Vagina (tissue), 2 donors: Measurements from ENCODE around the gene C16orf86. TPM values are rescaled to one million over a fixed set of nuclear protein-coding genes. Genes with fewer than 3 reads are reported as not detected.

ENCODE experiments used
- DNase-seq, 2 donors: peaks; one replicate each; pipeline ENCODE4 v3.0.0-alpha.2; 2017; ENCODE audit errors: extremely low spot score in 2 of 2
- H3K27ac ChIP-seq: fragments of 200-600 bp; sonication (generic); one replicate; pipeline ENCODE4 v1.5.1; 2019
- H3K27me3 ChIP-seq: fragments of 200-600 bp; sonication (generic); one replicate; pipeline ENCODE4 v1.5.1; 2019
- H3K36me3 ChIP-seq, 2 donors: fragments of 200-600 bp; sonication (generic); one replicate each; pipeline ENCODE4 v1.5.1; 2017 to 2019
- H3K4me1 ChIP-seq: fragments of 200-600 bp; sonication (generic); one replicate; pipeline ENCODE4 v1.5.1; 2019
- H3K4me3 ChIP-seq, 2 donors: fragments of 200-600 bp; sonication (generic); 1 replicate in 1 of 2; 2 replicates in 1 of 2; pipeline ENCODE4 v1.5.1; 2016 to 2019
- H3K9me3 ChIP-seq: fragments of 200-600 bp; sonication (generic); one replicate; pipeline ENCODE4 v1.5.1; 2019
- POLR2A ChIP-seq, 2 donors: fragments of 450-650 bp; IDR thresholded peaks; one replicate each; pipeline ENCODE4 v1.6.1; 2017; ENCODE audit warnings: antibody characterized with exemption in 2 of 2, mild to moderate bottlenecking in 2 of 2, moderate library complexity in 2 of 2
- POLR2AphosphoS5 ChIP-seq, 2 donors: sonication (generic); formaldehyde crosslinking; IDR thresholded peaks; one replicate each; pipeline ENCODE4 v1.9.0; 2017; ENCODE audit warnings: antibody characterized with exemption in 2 of 2, mild to moderate bottlenecking in 2 of 2, low read depth in 1 of 2; ENCODE audit not compliant: insufficient read depth in 1 of 2
- intact Hi-C: fragments of 100-400 bp; cut with DNase I; formaldehyde crosslinking; loops from one replicate; pipeline ENCODE4 v1.15.1; 2023
- total RNA-seq: library from RNA; depleted of rRNA; stranded (reverse); fragments of >200 nt; gene quantifications from one replicate; pipeline ENCODE4 v1.2.3, GENCODE V29; 2016
- TF ChIP-seq, protein P1 (sequence below), 3 experiments: fragments of 450-650 bp in 2 of 3; fragments of 200-600 bp in 1 of 3; sonication (generic) in 1 of 3; IDR thresholded peaks; one replicate each; pipeline ENCODE4 v1.5.1; 2017 to 2019; ENCODE audit warnings: antibody characterized with exemption in 3 of 3, mild to moderate bottlenecking in 2 of 3, moderate library complexity in 2 of 3

The C16orf86 gene
- total RNA-seq, 1 donor from 2014 or later: 10.3 TPM

DNA sequence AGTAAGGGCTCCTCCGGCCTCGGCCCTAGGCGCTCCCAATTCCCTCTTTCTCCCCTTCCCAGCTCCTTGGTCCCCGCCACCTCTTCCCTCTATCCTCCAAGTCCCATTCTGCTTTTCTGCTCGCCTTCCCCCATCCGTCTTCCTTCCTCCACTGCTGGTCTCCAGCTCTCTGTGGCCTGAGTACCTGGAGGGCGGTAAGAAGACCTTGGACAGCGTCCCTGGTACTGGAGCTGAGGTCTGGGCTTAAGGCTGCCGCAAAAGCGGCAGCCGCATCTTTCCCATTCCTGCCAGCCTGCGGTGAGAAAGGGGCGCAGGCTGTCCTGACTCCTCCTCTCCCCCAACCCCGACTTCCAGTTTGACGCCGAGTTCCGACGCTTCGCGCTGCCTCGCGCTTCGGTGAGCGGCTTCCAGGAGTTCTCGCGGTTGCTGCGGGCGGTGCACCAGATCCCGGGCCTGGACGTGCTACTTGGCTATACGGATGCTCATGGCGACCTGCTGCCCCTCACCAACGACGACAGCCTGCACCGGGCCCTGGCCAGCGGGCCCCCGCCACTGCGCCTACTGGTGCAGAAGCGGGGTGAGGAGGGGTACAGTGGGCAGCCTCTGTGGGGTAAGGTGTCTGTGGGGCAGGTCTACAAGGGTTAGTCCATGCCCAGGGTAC lies 5.4 kb upstream of the C16orf86 start:
- no peak for DNase-seq
- TF ChIP-seq, protein P1, sequence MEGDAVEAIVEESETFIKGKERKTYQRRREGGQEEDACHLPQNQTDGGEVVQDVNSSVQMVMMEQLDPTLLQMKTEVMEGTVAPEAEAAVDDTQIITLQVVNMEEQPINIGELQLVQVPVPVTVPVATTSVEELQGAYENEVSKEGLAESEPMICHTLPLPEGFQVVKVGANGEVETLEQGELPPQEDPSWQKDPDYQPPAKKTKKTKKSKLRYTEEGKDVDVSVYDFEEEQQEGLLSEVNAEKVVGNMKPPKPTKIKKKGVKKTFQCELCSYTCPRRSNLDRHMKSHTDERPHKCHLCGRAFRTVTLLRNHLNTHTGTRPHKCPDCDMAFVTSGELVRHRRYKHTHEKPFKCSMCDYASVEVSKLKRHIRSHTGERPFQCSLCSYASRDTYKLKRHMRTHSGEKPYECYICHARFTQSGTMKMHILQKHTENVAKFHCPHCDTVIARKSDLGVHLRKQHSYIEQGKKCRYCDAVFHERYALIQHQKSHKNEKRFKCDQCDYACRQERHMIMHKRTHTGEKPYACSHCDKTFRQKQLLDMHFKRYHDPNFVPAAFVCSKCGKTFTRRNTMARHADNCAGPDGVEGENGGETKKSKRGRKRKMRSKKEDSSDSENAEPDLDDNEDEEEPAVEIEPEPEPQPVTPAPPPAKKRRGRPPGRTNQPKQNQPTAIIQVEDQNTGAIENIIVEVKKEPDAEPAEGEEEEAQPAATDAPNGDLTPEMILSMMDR (IDR thresholded peaks at IDR 0.05): no peak
- TF ChIP-seq POLR2A (IDR thresholded peaks at IDR 0.05): no peak
- TF ChIP-seq POLR2AphosphoS5 (IDR thresholded peaks at IDR 0.05; ENCODE audit: insufficient read depth in 1 of 2, low read depth in 1 of 2): no peak
- Histone ChIP-seq H3K4me3 (peak overlapping the region; percentile 84 to 99), H3K27ac (peak overlapping the region; percentile 72), H3K36me3 (peaks cover 0 to 10% of the 10 kb centered on the region in 2 donors), H3K27me3 (no peaks in the 10 kb centered on the region), H3K4me1 (peaks cover 43% of the 10 kb centered on the region), H3K9me3 (no peaks in the 10 kb centered on the region)
- intact Hi-C loops: no loop called here

DNA sequence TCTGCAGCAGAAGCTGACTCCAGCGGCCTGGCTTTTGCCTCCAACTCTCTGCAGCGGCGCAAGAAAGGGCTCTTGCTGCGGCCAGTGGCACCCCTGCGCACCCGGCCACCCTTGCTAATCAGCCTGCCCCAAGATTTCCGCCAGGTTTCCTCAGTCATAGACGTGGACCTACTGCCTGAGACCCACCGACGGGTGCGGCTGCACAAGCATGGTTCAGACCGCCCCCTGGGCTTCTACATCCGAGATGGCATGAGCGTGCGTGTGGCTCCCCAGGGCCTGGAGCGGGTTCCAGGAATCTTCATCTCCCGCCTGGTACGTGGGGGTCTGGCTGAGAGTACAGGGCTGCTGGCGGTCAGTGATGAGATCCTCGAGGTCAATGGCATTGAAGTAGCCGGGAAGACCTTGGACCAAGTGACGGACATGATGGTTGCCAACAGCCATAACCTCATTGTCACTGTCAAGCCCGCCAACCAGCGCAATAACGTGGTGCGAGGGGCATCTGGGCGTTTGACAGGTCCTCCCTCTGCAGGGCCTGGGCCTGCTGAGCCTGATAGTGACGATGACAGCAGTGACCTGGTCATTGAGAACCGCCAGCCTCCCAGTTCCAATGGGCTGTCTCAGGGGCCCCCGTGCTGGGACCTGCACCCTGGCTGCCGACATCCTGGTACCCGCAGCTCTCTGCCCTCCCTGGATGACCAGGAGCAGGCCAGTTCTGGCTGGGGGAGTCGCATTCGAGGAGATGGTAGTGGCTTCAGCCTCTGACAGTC lies 4.5 kb upstream of the C16orf86 start:
- peaks cover 49% of the 10 kb centered on the region for H3K4me1 ChIP-seq
- no peaks in the 10 kb centered on the region for H3K27me3 ChIP-seq
- peak overlapping the region in 1 of 2 donors; percentile 84 for H3K4me3 ChIP-seq
- intact Hi-C loops: no loop called here
- H3K27ac ChIP-seq: no peak overlapping the region
- no peak for DNase-seq
- TF ChIP-seq, protein P1 (IDR thresholded peaks at IDR 0.05): no peak
- H3K9me3 ChIP-seq: no peaks in the 10 kb centered on the region
- peaks cover 0 to 6% of the 10 kb centered on the region in 2 donors for H3K36me3 ChIP-seq

DNA sequence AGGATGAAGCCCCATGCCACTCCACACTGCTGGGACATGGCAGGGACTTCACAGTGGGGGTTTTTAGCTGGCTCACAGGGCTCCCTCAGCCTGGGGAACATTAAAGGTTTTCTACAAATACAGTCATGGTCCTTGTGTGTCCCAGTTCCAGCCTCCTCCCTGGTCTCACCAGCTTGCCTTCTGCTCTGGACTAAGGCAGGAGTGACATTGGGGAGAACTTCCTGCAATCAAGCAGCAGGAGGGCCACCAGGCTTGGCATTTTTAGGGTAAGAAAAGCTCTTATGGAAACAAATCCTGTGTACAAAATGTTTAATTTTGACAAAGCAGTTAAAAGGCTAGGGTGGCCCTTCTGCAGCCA lies 4.0 kb upstream of the C16orf86 start:
- Histone ChIP-seq H3K4me1 (peaks cover 55% of the 10 kb centered on the region), H3K27me3 (no peaks in the 10 kb centered on the region)
- intact Hi-C loops: no loop called here

DNA sequence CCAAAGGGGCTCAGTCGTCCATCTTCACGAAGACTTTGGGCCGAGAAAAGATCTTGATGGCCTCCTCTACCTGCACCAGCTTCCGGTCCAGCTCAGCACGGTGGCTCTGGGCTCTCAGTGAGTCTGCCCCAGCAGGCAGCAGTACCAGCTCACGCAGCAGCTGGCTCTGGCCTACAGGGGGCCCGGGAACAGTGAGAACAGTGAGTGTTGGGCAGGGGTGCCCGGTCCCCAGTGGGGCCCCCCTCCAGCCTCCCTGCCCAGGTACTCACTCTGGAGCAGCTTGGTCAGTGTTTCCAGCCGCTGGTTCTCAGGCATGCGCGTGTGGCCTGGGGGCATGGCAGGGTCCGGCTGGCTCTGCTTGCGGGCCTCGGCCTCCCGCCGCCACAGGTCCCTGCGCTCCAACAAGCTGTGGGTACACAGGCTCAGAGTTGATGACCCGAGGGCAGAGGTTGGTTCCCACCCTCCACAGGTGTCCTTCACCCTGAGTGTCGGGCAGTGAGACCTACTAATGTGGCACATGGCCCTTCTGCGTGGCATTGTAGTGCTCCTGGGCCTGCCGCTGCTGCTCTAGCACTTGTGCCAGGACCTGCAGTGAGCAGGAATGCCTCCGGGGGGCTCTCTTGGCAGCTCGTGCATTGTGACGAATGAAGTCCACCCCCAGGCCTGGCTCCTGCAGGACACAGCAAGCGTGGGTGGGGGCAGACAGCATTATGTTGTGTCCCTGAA lies 3.3 kb upstream of the C16orf86 start:
- H3K9me3 ChIP-seq: no peaks in the 10 kb centered on the region
- TF ChIP-seq, protein P1 (IDR thresholded peaks at IDR 0.05): no peak
- no peak for TF ChIP-seq POLR2AphosphoS5 (IDR thresholded peaks at IDR 0.05; ENCODE audit: insufficient read depth in 1 of 2, low read depth in 1 of 2)
- no peak for TF ChIP-seq POLR2A (IDR thresholded peaks at IDR 0.05)
- DNase-seq: no peak
- H3K4me1 ChIP-seq: peaks cover 60% of the 10 kb centered on the region
- no peak overlapping the region for H3K27ac ChIP-seq
- H3K27me3 ChIP-seq: no peaks in the 10 kb centered on the region
- intact Hi-C loops: no loop called here
- no peaks in the 10 kb centered on the region for H3K36me3 ChIP-seq
- H3K4me3 ChIP-seq: no peak overlapping the region

More for the DNA sequence above, 4.0 kb upstream of the C16orf86 start:
- Histone ChIP-seq H3K27ac (no peak overlapping the region), H3K36me3 (peaks cover 0 to under 1% of the 10 kb centered on the region in 2 donors), H3K4me3 (no peak overlapping the region), H3K9me3 (no peaks in the 10 kb centered on the region)
- TF ChIP-seq, protein P1 (IDR thresholded peaks at IDR 0.05): no peak
- DNase-seq: no peak

DNA sequence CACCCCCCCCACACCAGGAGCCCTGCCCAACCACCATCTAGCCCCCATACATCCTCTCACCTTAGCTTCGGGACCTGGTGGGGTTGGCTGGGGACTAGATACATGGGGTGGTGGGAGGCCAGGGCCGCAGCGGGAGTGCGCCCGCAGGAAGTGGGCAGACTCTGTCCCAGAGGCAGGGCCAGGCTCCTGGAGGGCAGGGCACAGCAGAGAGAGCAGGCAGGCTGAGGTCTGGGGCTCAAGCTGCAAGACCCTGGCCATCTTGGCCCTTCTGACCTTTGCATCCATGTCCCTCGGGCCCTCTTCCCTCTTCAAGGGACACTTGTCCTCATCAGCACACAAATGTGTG lies 2.8 kb upstream of the C16orf86 start:
- Histone ChIP-seq H3K4me1 (peaks cover 56% of the 10 kb centered on the region), H3K4me3 (no peak overlapping the region), H3K27ac (no peak overlapping the region), H3K9me3 (no peaks in the 10 kb centered on the region), H3K27me3 (no peaks in the 10 kb centered on the region), H3K36me3 (no peaks in the 10 kb centered on the region)
- DNase-seq: no peak
- TF ChIP-seq, protein P1 (IDR thresholded peaks at IDR 0.05): no peak
- TF ChIP-seq POLR2AphosphoS5 (IDR thresholded peaks at IDR 0.05; ENCODE audit: insufficient read depth in 1 of 2, low read depth in 1 of 2): no peak
- no peak for TF ChIP-seq POLR2A (IDR thresholded peaks at IDR 0.05)
- intact Hi-C loops: no loop called here
